Activated T-helper 2 cell treated with anti-CD3 and anti-CD28 coated beads, Interferon-gamma antibody, Interleukin-2, Interleukin-4, amounts not matched to agents 10 μg/mL and 5 μg/mL and 100 μg/mL, durations not matched to agents 14 hours and 24 hours and 36 hours (primary cell): Measurements from ENCODE around the gene TIE1. TPM values are rescaled to one million over a fixed set of nuclear protein-coding genes. Genes with fewer than 3 reads are reported as not detected.

ENCODE experiments used
- DNase-seq: peaks from one replicate; pipeline ENCODE4 v3.0.0; 2021; ENCODE audit warnings: low spot score
- H3K27ac Mint-ChIP-seq: one replicate; pipeline ENCODE4 v1.8.0; 2021; ENCODE audit warnings: mixed read lengths
- H3K27me3 Mint-ChIP-seq: one replicate; pipeline ENCODE4 v1.8.0; 2021; ENCODE audit warnings: low read depth, mixed read lengths
- H3K36me3 Mint-ChIP-seq: one replicate; pipeline ENCODE4 v1.8.0; 2021; ENCODE audit warnings: low read depth, mixed read lengths
- H3K4me1 Mint-ChIP-seq: one replicate; pipeline ENCODE4 v1.8.0; 2021; ENCODE audit warnings: low read depth, mixed read lengths
- H3K4me3 Mint-ChIP-seq: one replicate; pipeline ENCODE4 v1.8.0; 2021; ENCODE audit warnings: low read depth, mild to moderate bottlenecking, moderate library complexity, mixed read lengths
- H3K9me3 Mint-ChIP-seq: one replicate; pipeline ENCODE4 v1.8.0; 2021; ENCODE audit warnings: mixed read lengths
- intact Hi-C: fragments of 100-400 bp; cut with micrococcal nuclease; formaldehyde crosslinking; loops from one replicate; pipeline ENCODE4 v1.15.1; 2023
- total RNA-seq: library from RNA; stranded (reverse); gene quantifications from 2 replicates; pipeline ENCODE4 v1.2.3, GENCODE V29; 2022

Gene TIE1
- total RNA-seq, 1 donor from 2014 or later = 2.9 TPM

DNA sequence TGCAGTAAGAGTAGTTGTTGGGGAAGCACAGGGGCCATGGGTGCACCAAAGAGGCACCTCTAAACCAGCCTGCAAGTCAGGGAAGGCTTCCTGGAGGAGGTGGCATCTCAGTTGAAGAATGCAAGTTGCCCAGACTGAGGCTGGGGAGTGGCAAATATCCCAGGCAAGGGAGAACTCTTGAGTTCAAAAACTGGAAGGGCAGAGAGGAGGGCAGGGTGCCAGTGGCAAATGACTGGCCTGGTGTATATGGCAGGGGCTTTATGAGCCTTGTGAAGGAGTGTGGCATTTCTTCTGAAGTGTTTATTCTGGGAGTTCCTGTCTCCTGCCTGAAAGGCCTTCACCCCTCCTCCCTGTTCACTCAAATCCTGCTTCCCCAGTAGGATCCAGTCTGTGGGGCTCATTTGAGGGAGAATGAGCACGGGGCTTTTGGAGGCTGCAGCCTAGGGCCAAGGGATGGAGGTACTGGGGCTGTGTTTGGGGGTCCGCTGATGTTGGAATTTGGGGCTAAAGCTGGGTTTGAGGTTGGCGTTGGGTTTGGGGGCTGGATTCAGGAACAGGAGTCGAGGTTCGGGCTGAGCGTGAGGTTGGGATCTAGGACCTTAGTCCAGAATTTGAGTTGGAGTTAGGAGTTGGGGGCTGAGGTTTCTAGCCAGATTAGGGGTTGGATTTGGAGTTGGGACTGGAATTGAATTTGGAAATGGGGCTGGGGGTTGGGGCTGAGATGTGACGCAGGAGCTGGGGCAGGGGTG is 31.0 kb upstream of the TIE1 start, which contains the start of gene TMEM125:
Gene TMEM125, plus strand, starts transcription at position 357 of the 749 bp plus-strand sequence. CDS start 2,740 bp downstream, outside the sequence.
- H3K9me3 Mint-ChIP-seq = peaks cover 6% of the 10 kb centered on the region
- H3K27me3 Mint-ChIP-seq = peaks cover 9% of the 10 kb centered on the region
- no peak within 1 kb of the TSS for H3K4me3 Mint-ChIP-seq
- intact Hi-C loops = no loop called here
- H3K36me3 Mint-ChIP-seq = peaks cover 4% of the 10 kb centered on the region
- DNase-seq = no peak
- H3K4me1 Mint-ChIP-seq = peaks cover 18% of the 10 kb centered on the region
- H3K27ac Mint-ChIP-seq = no peak within 1 kb of the TSS

GRCh38 chr1:43270421-43271095 is 30.2 kb upstream of the TIE1 start:
- Mint-ChIP-seq H3K9me3 (peaks cover 13% of the 10 kb centered on the region), H3K4me3 (no peak overlapping the region), H3K27me3 (peaks cover 9% of the 10 kb centered on the region), H3K36me3 (peaks cover 7% of the 10 kb centered on the region), H3K4me1 (peaks cover 22% of the 10 kb centered on the region), H3K27ac (no peak overlapping the region)
- no peak for DNase-seq
- intact Hi-C loops = no loop called here

DNA sequence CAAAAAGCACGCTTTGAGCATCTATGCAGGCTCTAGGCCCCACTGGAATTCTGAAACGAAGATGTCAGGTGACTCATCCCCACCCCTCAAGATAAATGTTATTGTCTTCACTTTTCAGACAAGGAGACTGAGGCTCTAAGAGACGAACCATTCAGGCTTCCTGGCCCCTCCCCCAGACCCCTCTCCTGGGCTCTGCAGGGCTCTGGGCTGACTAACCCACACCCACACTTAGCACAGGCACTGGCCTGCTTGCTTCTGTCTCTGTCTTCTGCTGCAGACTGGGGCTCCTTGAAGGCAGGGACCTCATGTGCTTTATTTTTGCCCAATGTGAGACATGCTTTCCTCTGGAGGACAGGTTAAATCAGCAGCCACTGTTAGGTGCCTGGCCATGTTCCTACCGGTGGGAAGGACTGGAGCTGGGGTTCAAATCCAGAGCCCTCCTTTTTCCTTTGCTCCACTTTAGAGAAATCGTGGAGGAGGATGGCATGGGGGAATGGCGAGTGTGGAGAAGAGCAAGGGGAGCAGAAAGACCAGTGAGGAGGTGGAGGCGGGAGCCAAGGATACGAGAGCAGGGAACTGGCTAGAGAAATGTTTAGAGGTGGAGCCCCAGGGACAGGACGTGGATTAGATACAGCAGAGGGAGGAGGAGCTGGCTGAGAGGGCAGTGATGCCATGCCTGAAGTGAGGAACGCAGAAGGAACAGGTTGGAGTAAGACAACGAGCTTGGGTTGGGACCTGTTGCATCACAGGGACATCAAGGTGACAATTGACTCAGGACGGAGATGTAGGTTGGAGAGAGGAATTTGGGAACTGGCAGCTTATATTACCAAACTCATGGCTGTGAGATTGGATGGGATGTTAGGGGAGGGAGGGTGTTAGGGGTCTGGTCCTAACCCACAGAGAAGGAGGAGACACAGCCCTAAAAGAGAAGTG is 29.3 kb upstream of the TIE1 start:
- Mint-ChIP-seq H3K36me3 (peaks cover 7% of the 10 kb centered on the region), H3K4me3 (no peak overlapping the region), H3K4me1 (peaks cover 22% of the 10 kb centered on the region), H3K27ac (peak overlapping the region; percentile 0), H3K9me3 (peaks cover 13% of the 10 kb centered on the region), H3K27me3 (peaks cover 9% of the 10 kb centered on the region)
- intact Hi-C loops = no loop called here
- no peak for DNase-seq

- intact Hi-C loops = no loop called here
- Mint-ChIP-seq H3K9me3 (peaks cover 13% of the 10 kb centered on the region), H3K36me3 (peaks cover 7% of the 10 kb centered on the region), H3K27me3 (peaks cover 7% of the 10 kb centered on the region), H3K27ac (no peak overlapping the region), H3K4me1 (peaks cover 22% of the 10 kb centered on the region), H3K4me3 (no peak overlapping the region)
- no peak for DNase-seq
Measured at GRCh38 chr1:43272161-43272560, 28.6 kb upstream of the TIE1 start.

GRCh38 chr1:43272576-43273571 is 27.9 kb upstream of the TIE1 start:
- peaks cover 7% of the 10 kb centered on the region for H3K27me3 Mint-ChIP-seq
- H3K36me3 Mint-ChIP-seq = peaks cover 7% of the 10 kb centered on the region
- peaks cover 22% of the 10 kb centered on the region for H3K4me1 Mint-ChIP-seq
- no peak overlapping the region for H3K27ac Mint-ChIP-seq
- no peak for DNase-seq
- peaks cover 13% of the 10 kb centered on the region for H3K9me3 Mint-ChIP-seq
- intact Hi-C loops = no loop called here
- H3K4me3 Mint-ChIP-seq = no peak overlapping the region

DNA sequence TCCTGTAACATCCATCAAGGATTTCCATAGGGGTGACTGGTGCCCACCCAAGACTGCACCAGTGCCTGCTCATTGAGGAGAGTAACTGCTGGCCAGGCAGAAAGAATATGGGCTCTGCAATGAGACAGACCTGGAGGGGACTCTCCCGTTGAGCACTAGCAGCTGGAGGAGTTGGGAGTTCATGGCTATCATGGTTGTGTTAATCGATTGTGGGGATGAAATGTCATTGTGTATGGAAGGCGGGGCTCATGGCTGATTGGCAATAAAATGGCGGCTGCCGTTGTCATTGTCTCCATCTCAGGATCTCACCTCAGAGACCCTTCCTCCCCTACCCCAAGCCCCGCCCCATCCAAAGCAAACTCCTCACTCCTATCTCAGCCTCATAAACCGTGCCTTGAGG is 27.1 kb upstream of the TIE1 start:
- Mint-ChIP-seq H3K27ac (peak overlapping the region; percentile 26), H3K4me1 (peaks cover 22% of the 10 kb centered on the region), H3K36me3 (peaks cover 7% of the 10 kb centered on the region), H3K9me3 (peaks cover 13% of the 10 kb centered on the region), H3K27me3 (peaks cover 7% of the 10 kb centered on the region), H3K4me3 (no peak overlapping the region)
- no peak for DNase-seq
- intact Hi-C loops = no loop called here

- Mint-ChIP-seq H3K36me3 (peaks cover 7% of the 10 kb centered on the region), H3K9me3 (peaks cover 13% of the 10 kb centered on the region), H3K4me1 (peaks cover 22% of the 10 kb centered on the region), H3K27ac (peak overlapping the region; percentile 96), H3K4me3 (peak overlapping the region; percentile 31), H3K27me3 (peaks cover 6% of the 10 kb centered on the region)
- peak; percentile 39 for DNase-seq
- intact Hi-C loops = no loop called here
Measured at GRCh38 chr1:43274125-43274803, 26.5 kb upstream of the TIE1 start.

DNA sequence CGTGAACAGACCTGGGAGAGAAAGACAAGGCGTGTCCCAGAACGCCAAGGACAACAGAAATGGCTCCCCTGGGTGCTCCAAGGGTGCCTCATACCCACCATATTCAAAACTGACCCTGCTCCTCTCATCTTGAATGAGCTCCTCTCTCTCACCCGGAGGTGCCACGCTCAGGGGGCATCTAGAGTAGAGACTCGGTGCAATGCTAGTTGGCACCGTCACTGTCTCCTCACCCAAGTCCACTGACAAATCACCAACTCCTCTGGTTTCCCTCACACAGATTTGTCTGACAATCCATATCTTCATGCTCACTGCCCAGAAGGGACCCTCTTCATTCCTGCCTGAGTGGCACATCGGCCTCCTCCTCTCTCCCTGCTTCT is 26.0 kb upstream of the TIE1 start:
- intact Hi-C loops = no loop called here
- Mint-ChIP-seq H3K9me3 (peaks cover 13% of the 10 kb centered on the region), H3K27me3 (peaks cover 3% of the 10 kb centered on the region), H3K4me3 (no peak overlapping the region), H3K27ac (peak overlapping the region; percentile 96), H3K36me3 (peaks cover 7% of the 10 kb centered on the region), H3K4me1 (peaks cover 22% of the 10 kb centered on the region)
- no peak for DNase-seq

- Mint-ChIP-seq H3K4me3 (no peak overlapping the region), H3K4me1 (peaks cover 17% of the 10 kb centered on the region), H3K9me3 (peaks cover 13% of the 10 kb centered on the region), H3K36me3 (peaks cover 7% of the 10 kb centered on the region), H3K27me3 (no peaks in the 10 kb centered on the region), H3K27ac (no peak overlapping the region)
- intact Hi-C loops = no loop called here
- no peak for DNase-seq
Measured at GRCh38 chr1:43275826-43276620, 24.8 kb upstream of the TIE1 start.

DNA sequence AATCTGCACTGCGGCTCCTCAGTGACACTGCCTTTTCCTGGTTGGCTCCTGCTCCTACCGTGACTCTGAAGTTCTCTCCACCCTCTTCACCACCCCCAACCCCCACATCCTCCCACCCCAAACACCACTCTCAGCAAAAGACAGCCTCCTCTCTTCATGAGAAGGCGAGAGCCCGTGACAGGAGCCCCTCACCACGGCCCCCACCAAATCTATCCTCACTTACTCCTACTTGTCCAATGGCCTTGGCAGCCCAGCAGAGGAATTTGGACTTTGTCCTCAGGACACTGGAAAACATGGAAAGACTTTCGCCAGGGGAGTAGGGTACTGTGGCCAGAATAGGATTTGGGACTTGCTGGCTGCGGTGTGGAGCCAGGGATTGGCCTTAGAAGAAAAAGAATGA is 24.1 kb upstream of the TIE1 start:
- Mint-ChIP-seq H3K36me3 (peaks cover 7% of the 10 kb centered on the region), H3K27me3 (no peaks in the 10 kb centered on the region), H3K4me3 (no peak overlapping the region), H3K27ac (no peak overlapping the region), H3K4me1 (peaks cover 10% of the 10 kb centered on the region), H3K9me3 (peaks cover 13% of the 10 kb centered on the region)
- DNase-seq = no peak
- intact Hi-C loops = no loop called here
